ENCODE results near the gene CYTH4. TPM values are rescaled to one million over a fixed set of nuclear protein-coding genes. Genes with fewer than 3 reads are reported as not detected.
A peak's percentile ranks its signal among the peaks of the same experiment; 100 is the strongest.

Gene CYTH4
- total RNA-seq, 1 experiment from 2014 or later, result 3.8 TPM

DNA sequence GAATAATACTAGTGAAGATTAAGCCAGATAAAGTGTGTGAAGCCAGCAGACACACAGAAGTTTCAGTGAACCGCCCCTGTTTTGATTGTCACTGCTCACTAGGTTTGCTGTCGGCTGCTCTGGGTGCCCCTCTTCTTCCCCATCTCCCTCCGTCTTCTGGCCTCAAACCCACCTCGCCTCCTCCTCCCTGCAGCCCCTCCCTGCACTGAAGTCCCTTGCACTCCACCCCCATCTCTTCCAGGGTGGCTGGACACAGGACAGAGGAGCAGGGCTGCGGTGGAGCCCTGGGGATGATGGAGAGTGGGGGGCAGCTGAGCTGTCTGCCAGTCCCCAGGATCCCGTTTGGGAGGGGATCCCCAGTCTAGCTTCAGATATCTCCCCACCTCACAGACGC, 53.5 kb downstream of the CYTH4 start:
- ATAC-seq, result no peak
- POLR2A ChIA-PET, result interaction anchor here (1.7 kb wide), 1 partner anchor 9 kb away, joined by 3 read pairs; no protein-coding TSS in a partner anchor

DNA sequence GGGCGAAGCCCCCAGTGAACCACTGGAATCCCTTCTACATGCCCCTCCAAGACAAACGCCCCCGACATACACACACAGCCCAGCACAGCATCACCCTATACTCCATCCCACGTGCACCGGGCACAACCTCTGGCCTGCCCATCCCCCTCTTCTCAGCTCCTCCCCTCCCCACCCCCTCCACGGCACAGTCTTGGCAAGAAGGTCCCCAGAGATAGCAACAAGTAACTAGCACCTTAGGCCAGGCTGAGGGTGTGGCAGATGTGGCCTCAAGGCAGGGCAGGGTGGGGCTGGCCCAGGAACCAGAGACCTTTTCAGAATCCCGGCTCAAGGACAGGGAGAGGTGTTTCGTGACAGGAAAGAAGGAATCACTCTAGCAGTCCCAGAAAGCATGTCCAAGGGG, 54.3 kb downstream of the CYTH4 start:
- Histone ChIP-seq H3K27me3 (ENCODE audit: insufficient read depth, low read length) (no peaks in the 10 kb centered on the region), H3K36me3 (ENCODE audit: control insufficient read depth in 1 of 2, insufficient read depth in 2 of 2, low read length in 2 of 2) (no peaks in the 10 kb centered on the region), H3K9me3 (ENCODE audit: control insufficient read depth in 1 of 2, insufficient read depth in 1 of 2, low read depth in 1 of 2, low read length in 2 of 2) (no peaks in the 10 kb centered on the region), H3K9ac (ENCODE audit: low read length) (peak overlapping the region; percentile 35), H3K27ac (ENCODE audit: low read depth, low read length) (peak overlapping the region; percentile 69), H4K20me1 (ENCODE audit: insufficient read depth) (no peaks in the 10 kb centered on the region), H3K9me2 (ENCODE audit: insufficient read depth) (no peaks in the 10 kb centered on the region), H3K4me3 (replicated peaks in 1 of 2; ENCODE audit: low read depth in 1 of 2, low read length in 2 of 2) (peak overlapping the region in 1 of 2 experiments; percentile 18; a peak in 1 of 4 replicates), H3K4me2 (ENCODE audit: low read length) (peak overlapping the region; percentile 73), H3K79me2 (ENCODE audit: insufficient read depth, low read length) (no peaks in the 10 kb centered on the region), H2AFZ (ENCODE audit: low read depth, low read length, poor library complexity, severe bottlenecking) (no peak overlapping the region), H3K4me1 (ENCODE audit: control insufficient read depth in 1 of 2, insufficient read depth in 2 of 2, low read length in 2 of 2) (peaks cover 59 to 89% of the 10 kb centered on the region in 2 experiments)
- no TSS peak for BruUV-seq (replicated peaks)
- POLR2A ChIA-PET, result interaction anchor here (1.7 kb wide), 1 partner anchor 10 kb away, joined by 3 read pairs; no protein-coding TSS in a partner anchor
- ATAC-seq (peak; percentile 61), DNase-seq (ENCODE audit: low read depth, low spot score) (no peak)
- intact Hi-C loops (cut with micrococcal nuclease), result no loop called here
- CTCF ChIA-PET, result interaction anchor here (1.2 kb wide), 1 partner anchor 121 kb away, joined by 3 read pairs; no protein-coding TSS in a partner anchor
- TF ChIP-seq TCF7L2 (IDR thresholded peaks at IDR 0.05; ENCODE audit: borderline replicate concordance, extremely low read depth, insufficient read depth, insufficient read length), result peak; percentile 8
- no peak for TF ChIP-seq CBX3 (IDR thresholded peaks at IDR 0.05; ENCODE audit: low read depth)
- TF ChIP-seq, protein P1, sequence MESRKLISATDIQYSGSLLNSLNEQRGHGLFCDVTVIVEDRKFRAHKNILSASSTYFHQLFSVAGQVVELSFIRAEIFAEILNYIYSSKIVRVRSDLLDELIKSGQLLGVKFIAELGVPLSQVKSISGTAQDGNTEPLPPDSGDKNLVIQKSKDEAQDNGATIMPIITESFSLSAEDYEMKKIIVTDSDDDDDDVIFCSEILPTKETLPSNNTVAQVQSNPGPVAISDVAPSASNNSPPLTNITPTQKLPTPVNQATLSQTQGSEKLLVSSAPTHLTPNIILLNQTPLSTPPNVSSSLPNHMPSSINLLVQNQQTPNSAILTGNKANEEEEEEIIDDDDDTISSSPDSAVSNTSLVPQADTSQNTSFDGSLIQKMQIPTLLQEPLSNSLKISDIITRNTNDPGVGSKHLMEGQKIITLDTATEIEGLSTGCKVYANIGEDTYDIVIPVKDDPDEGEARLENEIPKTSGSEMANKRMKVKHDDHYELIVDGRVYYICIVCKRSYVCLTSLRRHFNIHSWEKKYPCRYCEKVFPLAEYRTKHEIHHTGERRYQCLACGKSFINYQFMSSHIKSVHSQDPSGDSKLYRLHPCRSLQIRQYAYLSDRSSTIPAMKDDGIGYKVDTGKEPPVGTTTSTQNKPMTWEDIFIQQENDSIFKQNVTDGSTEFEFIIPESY (IDR thresholded peaks at IDR 0.05; ENCODE audit: extremely low read depth, insufficient replicate concordance, low read length), result no peak
- RAD21 ChIA-PET (ENCODE audit: low non-redundant PET in 1 of 2, low total read pairs in 2 of 2, uncharacterized antibody in 2 of 2, unreplicated experiment in 2 of 2), result no interaction called here

More for the DNA sequence above, 53.5 kb downstream of the CYTH4 start:
- Histone ChIP-seq H3K4me2 (ENCODE audit: low read length) (peak overlapping the region; percentile 40), H3K27ac (ENCODE audit: low read depth, low read length) (peak overlapping the region; percentile 69; the same call in 1 of the 2 replicates), H3K9me3 (ENCODE audit: control insufficient read depth in 1 of 2, insufficient read depth in 1 of 2, low read depth in 1 of 2, low read length in 2 of 2) (no peaks in the 10 kb centered on the region), H2AFZ (ENCODE audit: low read depth, low read length, poor library complexity, severe bottlenecking) (no peak overlapping the region), H3K4me1 (ENCODE audit: control insufficient read depth in 1 of 2, insufficient read depth in 2 of 2, low read length in 2 of 2) (peaks cover 66 to 89% of the 10 kb centered on the region in 2 experiments), H3K9me2 (ENCODE audit: insufficient read depth) (no peaks in the 10 kb centered on the region), H3K27me3 (ENCODE audit: insufficient read depth, low read length) (no peaks in the 10 kb centered on the region), H3K4me3 (replicated peaks in 1 of 2; ENCODE audit: low read depth in 1 of 2, low read length in 2 of 2) (no peak overlapping the region), H3K79me2 (ENCODE audit: insufficient read depth, low read length) (no peaks in the 10 kb centered on the region), H3K36me3 (ENCODE audit: control insufficient read depth in 1 of 2, insufficient read depth in 2 of 2, low read length in 2 of 2) (no peaks in the 10 kb centered on the region), H4K20me1 (ENCODE audit: insufficient read depth) (no peaks in the 10 kb centered on the region), H3K9ac (ENCODE audit: low read length) (no peak overlapping the region)
- no TSS peak for BruUV-seq (replicated peaks)
- no peak for DNase-seq (ENCODE audit: low read depth, low spot score)
- ChIA-PET RAD21 (ENCODE audit: low non-redundant PET in 1 of 2, low total read pairs in 2 of 2, uncharacterized antibody in 2 of 2, unreplicated experiment in 2 of 2) (no interaction called here), CTCF (no interaction called here)
- intact Hi-C loops (cut with micrococcal nuclease), result no loop called here
- TF ChIP-seq POLR2A (IDR thresholded peaks at IDR 0.05; ENCODE audit: borderline replicate concordance, extremely low read depth, insufficient read depth, insufficient read length) (peak; percentile 32), SP1 (IDR thresholded peaks at IDR 0.05; ENCODE audit: low read depth) (no peak), TCF7L2 (IDR thresholded peaks at IDR 0.05; ENCODE audit: borderline replicate concordance, extremely low read depth, insufficient read depth, insufficient read length) (no peak), YY1 (IDR thresholded peaks at IDR 0.05; ENCODE audit: extremely low read depth, insufficient replicate concordance, low read depth, low read length) (no peak), CEBPB (IDR thresholded peaks at IDR 0.05; ENCODE audit: low read depth) (no peak)

Measured in HCT116 (cell line).